GM19099 (cell line): Measurements from ENCODE around the gene CHD9NB.
A peak's percentile ranks its signal among the peaks of the same experiment; 100 is the strongest.

ENCODE experiments used
- POLR2A ChIP-seq: IDR thresholded peaks from 3 replicates; pipeline ENCODE4 v1.6.1; 2011; ENCODE audit warnings: low read depth; ENCODE audit not compliant: insufficient read length; ENCODE audit errors: extremely low read depth

The CHD9NB gene

DNA sequence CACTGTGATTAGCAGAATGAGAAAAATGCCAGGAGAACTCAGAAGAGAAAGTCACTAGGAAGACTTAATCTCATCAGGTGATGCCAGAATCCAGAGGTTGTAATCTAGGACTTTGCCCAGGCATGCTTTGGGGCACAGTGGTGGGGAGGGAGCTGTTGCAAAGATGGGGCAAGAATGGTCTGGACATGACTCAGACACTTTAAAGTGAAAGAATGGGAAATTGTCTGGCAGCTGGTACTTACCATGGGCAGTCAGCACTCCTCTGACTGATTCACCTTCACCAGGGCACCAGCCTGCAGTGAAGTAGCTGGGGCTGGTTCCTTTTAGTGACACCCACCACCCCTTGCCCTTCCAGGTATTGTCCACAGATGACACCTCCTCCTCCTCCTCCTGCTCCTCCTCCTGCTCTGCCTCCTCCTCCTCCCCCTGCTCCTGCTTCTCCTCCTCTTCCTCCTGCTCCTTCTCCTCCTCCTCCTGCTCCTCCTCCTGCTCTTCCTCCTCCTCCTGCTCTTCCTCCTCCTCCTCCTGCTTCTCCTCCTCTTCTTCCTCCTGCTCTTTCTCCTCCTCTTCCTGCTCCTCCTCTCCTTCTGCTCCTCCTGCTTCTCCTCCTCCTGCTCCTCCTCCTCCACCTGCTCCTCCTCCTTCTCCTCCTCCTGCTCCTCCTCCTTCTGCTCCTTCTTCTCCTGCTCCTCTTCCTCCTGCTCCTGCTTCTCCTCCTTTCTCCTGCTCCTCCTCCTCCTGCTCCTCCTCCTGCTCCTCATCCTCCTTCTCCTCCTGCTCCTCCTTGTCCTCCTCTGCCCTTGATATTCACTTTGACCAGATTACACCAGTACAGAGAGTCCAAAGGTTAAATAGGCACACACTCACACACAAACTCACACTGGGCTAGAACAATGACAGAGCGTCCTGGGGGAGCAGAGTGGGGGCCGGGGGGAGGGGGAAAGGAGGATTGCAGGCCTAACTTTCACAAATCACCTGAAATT, at the start of gene CHD9NB:
CHD9NB (minus strand) TSS at position 379 of the 983 bp plus-strand sequence. CDS start 8,739 bp downstream, outside the sequence.
- TF ChIP-seq POLR2A = no peak

DNA sequence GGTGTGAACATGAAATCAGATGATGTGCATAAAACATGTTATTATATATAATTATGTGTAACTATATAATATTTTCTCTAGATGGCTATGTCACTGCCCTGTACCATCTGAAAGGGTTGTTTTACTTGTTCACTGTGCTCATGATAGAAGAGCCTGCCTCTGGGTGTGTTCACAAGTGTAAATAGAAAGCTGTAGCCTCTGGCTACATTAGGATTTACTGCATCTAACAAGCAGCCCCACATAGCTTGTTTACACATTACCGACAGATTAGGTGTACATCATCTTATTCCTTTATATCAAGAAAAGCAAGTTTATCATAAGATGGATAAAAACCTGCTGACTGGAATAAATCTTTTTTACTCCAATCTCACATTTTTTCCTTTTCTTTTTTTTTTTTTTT, 48.2 kb upstream of the CHD9NB start:
- TF ChIP-seq POLR2A = no peak

DNA sequence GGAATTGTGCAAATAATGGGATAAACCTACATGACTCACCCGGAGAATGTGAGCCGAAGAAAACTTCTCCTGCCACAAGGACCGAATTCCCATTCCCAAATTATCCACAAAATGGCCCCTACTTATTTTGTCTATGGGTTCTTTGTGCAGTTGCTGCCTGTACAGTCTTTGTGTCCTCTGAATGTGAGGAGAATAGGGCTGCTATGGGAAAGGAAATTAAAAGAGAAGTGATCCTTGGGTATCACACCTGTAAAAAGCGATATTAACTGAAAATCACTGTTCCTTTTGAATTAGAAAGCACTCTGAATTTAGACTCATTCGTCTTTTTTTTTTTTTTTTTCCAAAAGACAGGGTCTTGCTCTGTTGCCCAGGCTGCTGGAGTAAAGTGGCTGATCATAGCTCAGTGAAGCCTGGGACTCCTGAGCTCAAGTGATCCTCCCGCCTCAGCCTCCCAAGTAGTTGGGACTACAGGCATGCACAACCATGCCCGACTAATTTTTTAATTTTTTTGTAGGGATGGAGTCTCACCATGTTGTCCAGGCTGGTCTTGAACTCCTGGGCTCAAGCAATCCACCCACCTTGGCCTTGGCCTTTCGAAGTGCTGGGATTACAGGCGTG, 47.5 kb upstream of the CHD9NB start:
- no peak for TF ChIP-seq POLR2A

DNA sequence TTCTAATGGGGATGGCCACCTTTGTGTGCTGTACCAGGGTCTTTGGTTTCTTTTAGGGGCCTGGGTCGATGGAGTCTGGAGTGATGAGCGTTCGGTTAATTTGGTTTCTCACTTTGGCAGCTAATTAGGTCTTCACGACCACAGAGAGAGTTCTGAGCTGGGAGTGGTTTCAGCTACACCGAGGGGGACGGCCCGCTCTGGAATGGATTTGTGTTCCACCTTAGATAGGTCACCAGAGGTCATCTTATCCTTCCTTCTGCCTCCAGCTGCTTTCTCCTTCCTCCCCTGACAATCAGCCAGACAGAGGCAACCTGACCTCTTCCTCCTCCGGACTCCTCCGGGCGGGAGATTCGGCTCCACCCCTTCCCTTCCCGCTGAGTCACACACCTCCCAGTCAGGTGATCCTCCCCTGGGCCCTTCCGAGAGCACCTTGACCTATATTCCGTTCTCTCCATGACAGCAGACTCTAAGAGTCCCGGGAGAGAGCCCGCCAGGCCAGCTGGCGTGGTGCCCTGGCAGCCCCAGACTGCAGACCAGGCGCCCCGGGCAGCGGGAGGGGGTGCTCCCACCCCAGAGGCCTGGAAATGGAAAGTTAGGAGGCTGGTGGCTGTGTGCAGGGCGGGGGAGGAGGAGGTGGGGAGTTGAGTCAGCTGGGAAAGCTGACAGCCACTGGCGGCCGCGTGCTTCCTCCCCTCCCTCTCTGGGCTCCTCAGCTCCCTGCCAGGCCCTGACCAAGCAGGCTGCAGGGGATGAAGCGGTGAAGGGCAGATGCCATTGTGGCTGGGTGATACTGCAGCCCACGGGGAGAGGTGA, 46.8 kb upstream of the CHD9NB start:
- TF ChIP-seq POLR2A = peak; percentile 63

GRCh38 chr16:53098526-53099317, 46.0 kb upstream of the CHD9NB start:
- peak; percentile 68 for TF ChIP-seq POLR2A

GRCh38 chr16:53097190-53097589, 44.5 kb upstream of the CHD9NB start:
- no peak for TF ChIP-seq POLR2A

DNA sequence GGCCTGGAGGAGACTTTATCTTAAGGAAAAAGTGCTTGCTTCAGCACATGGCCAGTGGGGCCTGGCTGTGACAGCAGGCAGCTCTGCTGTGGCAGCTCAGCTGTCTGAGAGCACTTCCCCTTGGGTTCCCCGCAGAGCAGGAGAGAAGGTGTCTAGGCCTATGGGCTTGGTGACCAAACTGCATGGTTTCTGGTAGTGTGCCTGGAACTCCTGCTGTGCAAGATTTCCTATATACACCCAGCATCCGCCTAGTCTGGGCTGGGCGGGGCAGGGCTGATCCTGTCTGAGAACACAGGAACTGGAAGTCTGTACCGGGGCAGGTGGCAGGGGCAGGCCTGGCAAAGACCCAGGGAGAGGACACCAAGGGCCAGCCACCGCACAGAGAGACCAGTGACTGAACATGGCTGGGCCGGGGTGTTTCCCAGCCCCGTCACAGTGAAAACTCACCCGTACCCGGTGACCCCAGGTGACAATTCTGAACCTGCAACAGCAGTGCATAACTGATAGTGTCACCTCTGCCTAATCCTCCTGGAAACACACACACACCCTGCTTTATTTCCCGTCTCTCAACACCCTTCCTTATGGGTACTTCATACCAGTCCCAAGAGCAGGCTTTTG, 41.4 kb upstream of the CHD9NB start:
- TF ChIP-seq POLR2A = no peak

DNA sequence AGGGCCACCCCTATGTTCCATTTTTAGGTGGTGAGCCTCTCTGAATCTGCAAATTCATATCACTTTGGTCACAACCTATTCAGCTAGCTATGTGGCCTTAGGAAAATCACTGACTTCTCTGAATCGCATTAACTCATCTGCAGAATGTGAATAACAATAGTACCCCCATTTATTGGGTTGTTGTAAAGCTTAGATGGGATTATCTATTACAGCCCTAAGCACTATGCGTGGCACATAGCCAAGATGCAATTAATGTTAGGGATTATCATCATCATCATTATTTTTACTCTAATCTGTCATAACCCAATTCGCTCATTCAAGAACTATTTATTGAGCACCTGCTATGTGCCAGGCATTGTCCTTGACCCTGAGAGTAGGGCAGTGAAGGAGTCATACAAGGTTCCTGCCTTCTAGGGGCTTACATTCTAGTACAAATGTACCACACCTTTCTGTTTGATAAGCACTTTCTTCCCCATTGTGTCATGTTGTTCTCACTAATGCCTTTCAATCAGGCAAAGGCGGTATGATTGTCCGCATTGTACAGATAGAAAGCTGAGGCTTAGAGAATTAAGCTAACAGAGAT, 40.6 kb upstream of the CHD9NB start:
- no peak for TF ChIP-seq POLR2A

DNA sequence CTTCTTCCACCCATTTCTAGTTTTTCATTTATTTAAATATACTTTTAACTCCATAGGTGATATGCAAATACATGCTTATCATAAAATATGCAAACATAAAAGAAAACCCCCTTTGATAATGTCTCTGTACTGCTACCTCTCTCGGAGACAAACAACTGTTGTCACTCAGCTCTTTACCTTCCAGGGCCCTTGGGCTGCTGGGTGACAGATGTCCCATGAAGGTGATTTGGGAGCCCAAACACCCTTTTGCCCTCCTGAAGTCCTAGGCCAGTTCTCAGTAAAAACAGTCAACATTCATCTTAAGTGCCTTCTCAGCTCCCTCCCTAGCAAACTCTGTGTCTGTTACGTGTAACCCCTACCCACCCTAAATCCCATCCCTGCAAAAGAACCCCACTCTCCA, 39.6 kb upstream of the CHD9NB start:
- no peak for TF ChIP-seq POLR2A

GRCh38 chr16:53091466-53092211, 38.9 kb upstream of the CHD9NB start:
- TF ChIP-seq POLR2A = no peak

- TF ChIP-seq POLR2A = peak; percentile 56
Measured at GRCh38 chr16:53090591-53091411, 38.1 kb upstream of the CHD9NB start.

- TF ChIP-seq POLR2A = no peak
Measured at GRCh38 chr16:53090286-53090590, 37.5 kb upstream of the CHD9NB start.

GRCh38 chr16:53089434-53090285, 37.0 kb upstream of the CHD9NB start:
- no peak for TF ChIP-seq POLR2A
